Measurements from ENCODE around the gene PPP1R27.

The PPP1R27 gene

DNA sequence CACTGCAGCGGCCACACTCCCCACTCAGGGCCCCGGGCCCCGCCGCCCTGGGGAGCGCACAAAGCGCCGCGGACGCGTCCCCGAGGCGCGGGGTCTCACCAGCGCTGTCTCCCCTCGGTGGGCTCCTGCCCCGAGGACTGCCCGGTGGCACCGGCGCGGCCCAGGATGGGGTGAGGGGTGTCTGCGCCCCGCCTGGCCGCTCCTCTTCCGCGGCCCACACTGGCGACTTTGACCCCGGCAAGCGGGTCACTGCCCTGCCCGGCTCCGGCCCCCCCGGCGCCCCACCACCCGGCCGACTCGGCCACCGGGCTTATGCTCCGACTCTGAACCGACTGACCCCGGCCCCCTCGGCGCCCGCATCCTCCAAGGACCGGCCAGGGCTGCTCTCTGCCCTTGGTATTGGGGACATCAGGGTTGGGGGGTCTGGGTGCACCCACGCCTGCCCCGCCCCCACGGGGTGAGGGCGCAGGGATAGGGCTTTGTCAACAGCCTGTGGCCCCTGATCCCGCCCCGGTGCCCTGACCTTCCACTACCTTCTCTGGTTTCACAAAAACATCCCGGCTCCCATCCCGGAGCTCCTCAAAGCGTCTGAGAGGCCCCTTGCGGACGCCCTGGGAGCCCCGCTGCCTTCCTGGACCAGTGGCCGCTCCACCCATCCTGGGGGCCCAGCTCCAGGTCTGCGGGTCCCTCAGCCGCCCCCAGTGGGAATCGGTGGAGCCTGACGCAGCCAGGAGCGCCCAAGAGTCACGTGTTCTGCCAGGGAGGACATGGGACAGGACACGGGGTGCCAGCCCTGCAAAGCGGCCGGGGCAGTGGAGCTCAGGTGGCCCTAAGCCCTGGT, 30.1 kb downstream of the PPP1R27 start:
- DNase-seq (ENCODE audit: low spot score), result no peak

DNA sequence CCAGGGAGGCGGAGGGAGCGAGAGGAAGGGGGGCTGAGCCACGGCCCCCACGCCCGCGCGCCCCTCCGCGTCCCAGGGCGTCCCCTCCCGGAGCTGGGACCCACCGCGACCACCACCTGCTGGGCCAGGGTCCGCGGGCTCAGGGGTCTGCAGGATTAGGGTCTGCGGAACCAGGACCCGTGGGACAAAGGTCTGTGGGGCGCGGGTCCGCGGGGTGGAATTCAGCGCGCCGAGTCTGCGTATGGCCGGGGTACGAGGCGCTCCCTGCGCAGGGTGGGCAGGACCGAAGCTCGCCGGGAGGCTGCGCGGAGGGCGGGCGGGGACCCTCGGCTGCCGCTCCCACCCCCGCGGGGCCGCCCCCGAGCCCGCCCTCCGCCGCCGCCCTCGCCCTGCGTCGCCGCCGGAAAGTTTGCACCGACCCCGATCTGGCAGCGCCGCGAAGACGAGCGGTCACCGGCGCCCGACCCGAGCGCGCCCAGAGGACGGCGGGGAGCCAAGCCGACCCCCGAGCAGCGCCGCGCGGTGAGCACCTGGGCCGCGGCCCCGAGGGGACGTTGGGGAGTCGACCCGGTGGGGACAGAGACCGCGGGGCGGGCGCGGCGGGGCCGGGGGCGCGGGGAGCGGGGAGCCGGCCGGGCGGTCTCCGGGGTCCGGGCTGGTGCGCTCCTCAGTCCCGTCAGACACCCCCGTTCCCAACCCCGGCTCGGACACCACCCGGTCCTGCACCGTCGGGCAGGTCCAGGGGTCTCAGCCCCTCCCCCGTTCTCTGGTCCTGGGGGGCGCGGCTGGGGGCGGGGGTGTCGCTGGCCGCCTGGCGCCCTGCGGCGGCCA, 30.9 kb downstream of the PPP1R27 start, which contains the start of gene GCGR:
Gene GCGR (plus strand): TSS at position 423 of the 831 bp plus-strand sequence. CDS start 4,869 bp downstream, outside the sequence.
- no peak for DNase-seq (ENCODE audit: low spot score)

DNA sequence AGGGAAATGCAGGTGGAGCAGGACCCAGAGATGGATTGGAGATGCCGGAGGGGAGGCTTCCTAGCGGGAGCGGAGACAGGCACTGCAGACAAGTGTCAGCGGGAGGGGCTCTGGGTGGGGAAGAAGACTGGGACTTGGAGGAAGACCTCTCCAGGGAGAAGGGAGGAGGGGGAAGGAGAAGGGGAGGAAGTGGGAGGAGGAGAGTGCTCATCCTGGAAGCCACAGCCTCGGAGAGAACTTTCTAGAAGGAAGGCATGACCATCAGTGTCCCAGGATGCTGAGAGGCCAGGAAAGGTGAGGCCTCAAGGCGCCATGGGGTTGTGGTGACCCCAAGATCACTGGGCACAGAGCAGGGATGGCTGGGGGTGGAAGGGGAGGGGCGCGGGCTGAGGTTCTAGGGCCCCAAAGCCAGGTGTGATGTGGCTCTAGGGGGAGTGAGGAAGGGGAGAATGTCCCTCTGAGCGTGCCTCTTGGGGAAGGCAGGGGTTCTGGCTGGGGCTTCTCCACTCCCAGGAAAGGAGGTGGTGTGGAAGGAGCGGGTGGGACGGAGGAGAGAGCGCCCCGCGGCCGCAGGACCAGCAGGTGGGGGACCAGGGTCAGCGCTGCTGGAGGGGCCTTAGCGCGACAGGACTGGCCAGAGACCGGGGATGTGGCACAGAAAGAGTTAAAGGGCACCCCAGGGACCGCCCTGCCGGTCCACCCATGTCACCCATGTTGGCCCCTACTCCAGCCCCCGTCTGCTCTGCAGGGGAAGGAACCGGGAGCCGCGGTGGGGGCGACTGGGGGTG, 31.8 kb downstream of the PPP1R27 start:
- DNase-seq (ENCODE audit: low spot score), result no peak

DNA sequence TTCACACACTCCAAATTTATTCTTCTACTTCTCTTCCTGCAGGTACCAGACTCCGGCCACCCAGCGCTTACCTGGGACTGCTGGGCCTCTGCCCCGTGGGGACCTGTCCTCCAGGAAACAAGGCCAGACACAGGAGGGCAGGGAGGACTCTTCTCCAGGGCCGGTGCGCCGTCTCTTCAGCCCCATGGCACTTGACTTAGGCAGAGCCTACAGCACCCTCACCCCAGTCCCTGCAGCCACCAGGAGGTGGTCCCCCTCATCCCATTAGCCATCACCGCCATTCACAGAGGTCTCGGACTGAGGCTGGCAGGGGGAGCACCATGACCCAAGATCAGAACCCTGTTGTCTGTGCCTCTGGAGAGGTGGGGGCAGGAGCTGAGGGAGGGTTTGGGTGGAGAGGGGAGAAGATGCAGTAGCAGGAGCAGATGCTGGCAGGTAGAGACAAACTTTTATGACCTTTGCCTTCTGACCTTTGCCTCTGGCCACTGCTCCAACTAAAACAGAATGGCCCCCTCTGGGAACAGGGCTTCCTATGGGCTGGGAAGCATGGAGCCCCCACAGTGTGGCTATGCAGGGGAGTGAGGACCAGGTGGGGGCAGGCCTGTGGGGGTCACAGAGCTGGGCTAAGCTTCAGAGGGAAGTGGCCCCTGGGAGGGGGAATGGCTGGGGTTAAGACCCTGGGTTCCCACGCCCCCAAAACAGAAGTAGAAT, 32.6 kb downstream of the PPP1R27 start:
- no peak for DNase-seq (ENCODE audit: low spot score)

DNA sequence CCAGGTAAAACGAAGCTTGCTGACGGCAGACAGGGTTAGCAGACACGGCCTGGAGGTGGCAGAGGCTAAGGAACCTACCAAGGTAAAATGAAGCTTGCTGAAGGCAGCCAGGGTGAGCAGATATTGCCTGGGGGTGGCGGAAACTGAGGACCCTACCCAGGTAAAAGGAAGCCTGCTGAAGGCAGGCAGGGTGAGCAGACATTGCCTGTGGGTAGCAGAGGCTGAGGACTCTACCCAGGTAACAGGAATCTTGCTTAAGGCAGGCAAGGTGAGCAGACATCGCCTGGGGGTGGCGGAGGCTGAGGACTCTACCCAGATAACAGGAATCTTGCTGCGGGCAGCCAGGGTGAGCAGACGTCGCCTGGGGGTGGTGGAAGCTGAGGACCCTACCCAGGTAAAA, 33.5 kb downstream of the PPP1R27 start:
- no peak for DNase-seq (ENCODE audit: low spot score)

DNA sequence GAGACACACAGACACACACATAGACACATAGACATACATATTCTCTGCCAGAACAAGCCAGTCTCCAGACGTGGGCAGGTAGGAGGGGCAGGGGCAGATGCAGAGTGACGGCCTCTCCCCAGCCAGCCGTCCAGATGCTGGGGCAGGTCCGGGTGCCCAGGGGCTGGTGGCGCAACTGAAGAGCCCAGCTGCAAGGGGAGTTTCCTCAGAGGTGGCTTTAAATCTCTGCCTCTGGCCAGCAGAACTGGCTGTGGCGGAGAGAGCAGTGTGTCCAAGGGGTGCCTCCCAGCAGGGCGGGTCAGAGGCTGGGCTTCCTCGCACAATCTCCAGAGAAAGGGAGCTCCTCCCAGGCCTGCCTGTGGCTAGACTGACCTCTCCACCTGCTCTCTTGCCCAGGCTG, 40.3 kb downstream of the PPP1R27 start:
- no peak for DNase-seq (ENCODE audit: low spot score)

DNA sequence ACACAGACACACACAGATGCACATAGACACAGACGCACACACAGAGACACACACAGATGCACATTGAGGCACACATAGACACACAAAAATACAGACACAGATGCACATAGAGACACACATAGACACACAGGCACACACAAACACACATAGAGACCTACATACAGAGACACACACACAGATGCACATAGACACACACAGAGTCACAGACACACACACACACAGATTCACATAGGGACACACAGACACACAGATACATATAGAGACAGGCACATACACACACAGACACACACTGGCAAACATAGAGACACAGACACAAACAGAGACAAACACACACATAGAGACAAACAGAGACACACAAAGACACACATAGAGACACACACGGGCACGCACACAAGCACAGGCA, 40.8 kb downstream of the PPP1R27 start:
- DNase-seq (ENCODE audit: low spot score), result no peak

DNA sequence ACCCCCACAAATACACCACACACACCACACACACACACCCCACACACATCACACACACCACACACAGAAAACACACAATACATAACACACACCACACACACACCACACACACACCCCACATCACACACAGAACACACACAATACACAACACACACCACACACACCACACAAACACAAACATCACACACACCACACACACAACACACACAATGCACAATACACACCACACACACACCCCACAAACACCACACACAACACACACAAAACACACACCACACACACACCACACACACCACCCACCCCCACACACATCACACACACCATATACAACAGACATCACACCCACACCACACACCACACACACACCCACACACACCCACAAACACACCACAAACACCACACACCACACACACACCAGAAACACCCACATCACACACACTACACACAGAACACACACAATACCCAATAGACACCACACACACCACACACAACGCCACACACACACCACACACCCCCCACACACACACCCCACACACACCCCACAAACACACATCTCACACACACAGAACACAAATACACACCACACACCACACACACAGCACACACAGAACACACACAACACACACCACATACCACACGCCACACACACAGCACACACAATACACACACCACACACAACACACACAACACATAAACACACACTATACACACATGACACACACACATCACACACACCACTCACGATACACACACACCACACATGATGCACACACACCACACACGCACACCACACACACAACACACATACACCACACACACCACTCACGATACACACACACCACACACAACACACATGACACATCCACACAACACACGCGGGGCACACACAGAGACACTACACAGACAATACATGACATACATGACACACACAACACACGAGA, 41.9 kb downstream of the PPP1R27 start:
- no peak for DNase-seq (ENCODE audit: low spot score)

Measured in RKO (cell line).